HCEC 1CT (cell line): ENCODE data around the gene MAP7D1.
"Not testable (repeated sequence)": the region's sequence is repeated elsewhere in the genome, so short reads cannot be mapped to it uniquely, and the experiment has no call there.

Experiments
- DNase-seq: peaks from one replicate; pipeline ENCODE4 v3.0.0-alpha.2; 2017

The MAP7D1 gene

GRCh38 chr1:36172017-36172747 lies 16.2 kb downstream of the MAP7D1 start:
- DNase-seq = no peak

GRCh38 chr1:36172983-36173382 lies 17.0 kb downstream of the MAP7D1 start:
- peak; percentile 80 for DNase-seq

DNA sequence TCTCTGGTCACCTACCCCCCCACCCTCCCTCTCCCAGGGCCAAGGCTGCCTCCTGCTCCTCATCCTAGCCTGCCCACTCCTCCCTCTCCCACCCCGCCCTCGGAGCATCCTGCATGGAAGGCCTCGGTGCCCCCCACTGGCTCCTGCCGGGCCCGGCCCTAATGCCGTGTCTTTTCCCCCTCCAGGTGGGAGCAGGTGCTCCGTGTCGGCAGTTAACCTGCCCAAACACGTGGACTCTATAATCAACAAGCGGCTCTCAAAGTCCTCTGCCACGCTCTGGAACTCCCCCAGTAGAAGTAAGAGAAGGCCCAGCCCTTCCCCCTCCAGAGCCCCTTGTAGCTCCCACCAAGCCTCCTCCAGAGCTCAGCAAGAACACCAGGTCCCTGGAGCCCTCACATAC lies 18.8 kb downstream of the MAP7D1 start:
- DNase-seq = no peak

- no peak for DNase-seq
These were observed 19.5 kb downstream of the MAP7D1 start for GRCh38 chr1:36175137-36176095.

DNA sequence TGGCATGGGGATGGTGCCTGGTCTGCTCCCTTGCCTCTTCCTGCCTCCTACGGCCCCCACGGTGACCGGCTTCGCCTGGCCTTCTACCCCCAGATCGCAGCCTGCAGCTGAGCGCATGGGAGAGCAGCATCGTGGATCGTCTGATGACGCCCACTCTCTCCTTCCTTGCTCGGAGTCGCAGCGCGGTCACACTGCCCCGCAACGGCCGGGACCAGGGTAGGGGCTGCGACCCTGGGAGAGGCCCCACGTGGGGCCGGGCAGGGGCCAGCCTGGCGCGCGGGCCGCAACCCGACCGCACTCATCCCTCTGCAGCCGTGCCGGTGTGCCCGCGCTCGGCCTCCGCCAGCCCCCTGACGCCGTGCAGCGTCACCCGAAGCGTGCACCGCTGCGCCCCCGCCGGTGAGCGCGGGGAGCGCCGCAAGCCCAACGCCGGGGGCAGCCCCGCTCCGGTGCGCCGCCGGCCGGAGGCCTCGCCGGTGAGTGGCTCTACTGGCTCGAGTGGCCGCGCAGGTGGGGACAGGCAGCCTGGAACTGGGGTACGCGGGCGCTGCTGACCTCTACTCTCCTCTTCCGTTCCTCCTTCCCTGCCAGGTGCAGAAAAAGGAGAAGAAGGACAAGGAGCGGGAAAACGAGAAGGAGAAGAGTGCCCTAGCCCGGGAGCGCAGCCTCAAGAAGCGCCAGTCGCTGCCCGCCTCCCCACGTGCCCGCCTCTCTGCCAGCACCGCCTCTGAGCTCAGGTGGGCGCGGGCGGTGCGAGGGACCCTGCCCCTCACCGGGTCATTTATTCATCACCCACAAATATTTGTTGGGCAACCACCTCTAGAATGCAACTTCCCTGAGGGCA lies 20.4 kb downstream of the MAP7D1 start:
- DNase-seq = no peak

DNA sequence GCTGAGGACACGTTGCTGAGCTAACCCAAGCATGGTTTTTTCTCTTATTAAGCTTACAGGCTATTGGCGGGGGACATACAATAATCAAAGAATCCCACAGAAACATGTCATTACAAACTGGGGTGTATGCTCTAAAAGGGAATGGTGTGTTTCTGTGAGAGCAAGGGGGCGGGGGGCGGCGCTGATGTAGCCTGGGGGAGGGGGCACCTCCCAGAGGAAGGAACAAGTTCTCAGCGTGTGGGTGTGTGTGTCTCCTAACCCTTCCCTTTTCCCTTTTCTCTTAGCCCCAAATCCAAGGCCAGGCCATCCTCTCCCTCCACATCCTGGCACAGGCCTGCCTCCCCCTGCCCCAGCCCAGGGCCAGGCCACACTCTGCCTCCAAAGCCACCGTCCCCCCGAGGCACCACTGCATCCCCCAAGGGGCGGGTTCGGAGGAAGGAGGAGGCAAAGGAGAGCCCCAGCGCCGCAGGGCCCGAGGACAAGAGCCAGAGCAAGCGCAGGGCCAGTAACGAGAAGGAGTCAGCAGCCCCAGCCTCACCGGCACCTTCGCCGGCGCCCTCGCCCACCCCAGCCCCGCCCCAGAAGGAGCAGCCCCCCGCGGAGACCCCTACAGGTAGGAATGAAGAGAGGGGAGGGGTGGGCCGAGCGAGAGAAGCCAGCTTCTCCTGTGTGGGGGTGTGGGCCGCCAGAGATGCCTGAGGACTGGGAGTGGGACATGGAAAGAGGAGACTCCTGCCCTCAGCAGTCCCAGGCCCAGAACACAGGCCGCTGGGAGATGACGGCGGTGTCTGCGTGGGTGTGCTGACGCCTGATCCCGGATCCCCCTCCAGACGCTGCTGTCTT lies 21.9 kb downstream of the MAP7D1 start:
- DNase-seq = no peak

DNA sequence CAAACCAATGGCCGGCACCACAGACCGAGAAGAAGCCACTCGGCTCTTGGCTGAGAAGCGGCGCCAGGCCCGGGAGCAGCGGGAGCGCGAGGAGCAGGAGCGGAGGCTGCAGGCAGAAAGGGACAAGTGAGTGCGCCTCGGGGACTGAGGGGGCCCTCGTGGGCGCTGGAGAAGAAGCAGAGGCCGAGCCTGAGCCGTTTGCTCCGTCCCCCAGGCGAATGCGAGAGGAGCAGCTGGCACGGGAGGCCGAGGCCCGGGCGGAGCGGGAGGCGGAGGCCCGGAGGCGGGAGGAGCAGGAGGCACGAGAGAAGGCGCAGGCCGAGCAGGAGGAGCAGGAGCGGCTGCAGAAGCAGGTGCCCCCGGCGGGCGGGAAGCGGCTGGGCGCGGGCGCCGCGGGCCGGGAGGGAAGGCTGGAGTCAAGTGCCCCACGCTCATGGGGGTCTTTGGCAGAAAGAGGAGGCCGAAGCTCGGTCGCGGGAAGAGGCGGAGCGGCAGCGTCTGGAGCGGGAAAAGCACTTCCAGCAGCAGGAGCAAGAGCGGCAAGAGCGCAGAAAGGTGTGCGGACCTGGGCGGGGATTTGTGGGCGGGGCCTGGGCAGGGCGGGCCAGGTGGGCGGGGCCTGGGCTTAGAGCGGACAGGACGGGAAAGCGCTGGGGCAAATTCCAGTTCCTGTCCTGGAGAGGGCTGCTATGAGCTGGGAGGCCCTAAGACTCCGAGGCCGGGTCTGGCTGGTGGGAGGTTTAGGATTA lies 22.7 kb downstream of the MAP7D1 start:
- DNase-seq = no peak

DNA sequence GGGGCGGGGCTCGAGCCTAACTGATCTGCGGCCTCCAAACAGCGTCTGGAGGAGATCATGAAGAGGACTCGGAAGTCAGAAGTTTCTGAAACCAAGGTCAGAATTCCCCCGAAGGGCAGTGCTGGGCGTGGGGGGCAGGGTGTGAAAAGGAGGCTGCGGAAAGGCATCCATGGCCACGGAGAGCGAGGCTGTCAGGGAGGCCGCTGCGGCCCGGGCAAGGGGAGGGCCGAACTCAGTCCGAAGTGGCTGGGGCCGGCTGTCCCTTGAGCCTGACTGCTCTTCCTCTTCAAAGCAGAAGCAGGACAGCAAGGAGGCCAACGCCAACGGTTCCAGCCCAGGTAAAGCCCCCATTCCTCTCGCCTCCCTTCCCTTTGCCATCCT lies 23.2 kb downstream of the MAP7D1 start:
- no peak for DNase-seq

GRCh38 chr1:36182734-36183133 lies 26.8 kb downstream of the MAP7D1 start:
- DNase-seq = no peak

DNA sequence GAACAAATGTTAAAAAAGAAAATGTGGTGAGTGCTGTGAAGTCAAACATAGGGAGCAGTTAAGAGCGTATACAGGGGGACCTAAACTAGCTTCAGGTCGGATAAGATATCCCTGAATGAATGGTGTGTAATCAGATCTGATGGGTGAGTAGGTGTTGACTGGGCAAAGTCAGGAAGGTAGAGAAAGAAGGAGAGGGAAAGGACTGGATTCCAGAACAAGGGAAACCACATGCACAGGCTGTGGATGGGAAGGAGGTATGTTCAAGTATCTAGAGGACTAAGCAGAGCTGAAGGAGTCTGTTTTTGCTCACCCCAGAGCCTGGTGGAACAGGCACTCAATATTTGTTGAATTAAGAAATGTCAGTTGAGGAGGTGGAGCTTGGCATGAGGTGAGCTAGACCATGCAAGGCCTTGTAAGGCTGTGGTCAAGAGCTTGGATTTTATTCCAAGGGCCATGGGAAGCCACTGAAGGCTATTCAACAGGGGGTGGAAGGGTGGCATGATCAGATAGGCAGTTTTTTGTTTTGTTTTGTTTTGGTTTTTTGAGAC lies 27.4 kb downstream of the MAP7D1 start:
- no peak for DNase-seq

DNA sequence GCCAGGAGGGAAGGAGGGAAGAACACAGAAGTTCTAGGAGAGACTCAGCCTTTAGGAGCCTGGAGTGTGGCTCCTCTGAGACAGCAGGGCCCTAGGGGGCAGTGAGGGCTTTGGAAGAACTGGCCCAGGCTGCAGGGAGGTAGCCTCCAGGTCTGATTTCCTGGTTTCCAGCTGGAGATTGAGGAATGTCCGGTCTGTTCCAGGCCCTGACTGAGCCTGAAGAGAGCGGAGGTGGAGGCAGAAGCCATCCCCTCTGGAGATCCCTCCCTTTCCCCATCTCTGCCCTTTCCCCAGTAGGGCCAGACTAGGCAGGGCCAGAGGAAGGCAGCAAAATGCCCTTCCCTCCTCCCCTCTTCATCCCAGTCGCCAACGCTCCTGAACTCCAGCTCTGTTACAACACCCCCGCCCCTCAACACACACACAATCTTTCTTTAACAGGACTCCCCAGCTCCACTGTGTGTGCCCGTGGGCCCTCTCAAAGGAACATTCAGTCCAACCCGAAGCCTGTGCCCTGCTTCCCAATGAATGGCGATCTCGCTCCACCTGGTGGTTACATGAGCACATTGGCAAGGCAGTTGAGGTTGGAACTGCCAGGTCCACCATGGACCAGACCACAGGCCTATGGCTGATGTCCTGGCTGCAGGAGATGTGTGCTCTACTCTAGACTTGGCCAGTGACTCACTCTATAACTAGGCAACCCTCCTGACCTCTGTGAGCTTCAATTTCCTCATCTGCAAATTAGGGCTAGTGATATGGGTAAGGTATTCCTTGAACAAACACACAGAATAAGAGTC lies 32.0 kb downstream of the MAP7D1 start:
- DNase-seq = peak; percentile 87

- DNase-seq = not testable (repeated sequence)
These were observed 40.8 kb downstream of the MAP7D1 start for GRCh38 chr1:36196805-36197204.

- DNase-seq = no peak
These were observed 42.7 kb downstream of the MAP7D1 start for GRCh38 chr1:36198641-36199040.

DNA sequence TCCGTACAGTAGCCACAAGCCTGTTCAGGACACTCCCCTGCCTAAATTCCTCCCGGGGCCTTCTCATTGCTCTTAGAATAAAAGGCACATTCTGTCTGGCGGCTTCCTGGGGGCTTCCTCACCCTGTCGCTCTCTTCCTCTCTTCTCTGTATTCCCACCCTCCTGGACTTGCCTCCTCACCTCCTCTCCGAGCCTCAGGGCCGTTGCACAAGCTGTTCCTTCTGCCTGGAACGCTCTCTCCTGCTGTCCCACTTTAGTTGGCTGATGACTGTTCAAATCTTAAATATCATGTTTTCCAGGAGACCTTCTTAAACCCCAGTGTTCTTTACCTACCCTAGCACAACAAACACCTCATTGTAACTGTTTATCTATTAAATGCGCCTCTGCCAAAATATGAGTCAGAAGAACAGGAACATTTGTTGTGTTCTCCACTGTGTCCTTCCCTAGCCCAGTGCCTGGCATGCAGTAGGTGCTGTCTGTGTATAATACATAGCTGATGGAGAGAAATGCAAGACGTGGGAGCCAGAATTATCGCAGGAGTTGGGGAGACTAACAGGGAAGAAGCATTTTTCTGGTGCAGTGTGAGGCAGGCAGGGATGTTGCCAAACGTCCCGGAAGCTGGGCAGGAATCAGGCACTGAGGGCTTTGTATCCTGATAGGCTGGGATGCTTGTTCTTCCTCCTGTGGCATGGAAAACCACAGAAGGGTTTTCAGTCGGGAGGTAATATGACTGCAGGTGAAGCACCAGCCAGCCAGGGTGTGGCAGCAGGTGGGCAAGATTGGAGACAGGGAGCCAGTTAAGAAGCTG lies 44.2 kb downstream of the MAP7D1 start:
- DNase-seq = no peak

DNA sequence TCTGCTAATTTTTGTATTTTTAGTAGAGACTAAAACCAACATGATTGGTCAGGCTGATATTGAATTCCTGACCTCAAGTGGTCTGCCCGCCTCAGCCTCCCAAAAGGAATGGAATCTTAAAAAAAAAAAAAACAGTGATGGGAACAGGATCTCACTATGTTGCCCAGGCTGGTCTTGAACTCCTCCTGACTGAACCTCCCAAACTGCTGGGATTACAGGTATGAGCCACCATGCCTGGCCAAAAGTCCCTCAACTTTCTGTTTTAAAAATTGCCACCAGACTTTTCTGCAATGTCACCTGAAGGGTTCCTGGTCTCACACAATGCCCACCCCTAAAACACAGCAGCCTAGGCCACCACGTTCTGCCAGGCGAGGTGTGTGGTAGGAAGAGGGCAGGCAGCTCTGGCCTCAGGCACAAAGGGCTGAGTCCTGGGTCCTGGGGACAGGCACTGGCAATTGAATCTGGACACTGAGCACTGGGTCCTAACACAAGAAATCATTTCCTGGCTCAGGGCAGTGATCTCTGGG lies 47.1 kb downstream of the MAP7D1 start:
- DNase-seq = no peak

DNA sequence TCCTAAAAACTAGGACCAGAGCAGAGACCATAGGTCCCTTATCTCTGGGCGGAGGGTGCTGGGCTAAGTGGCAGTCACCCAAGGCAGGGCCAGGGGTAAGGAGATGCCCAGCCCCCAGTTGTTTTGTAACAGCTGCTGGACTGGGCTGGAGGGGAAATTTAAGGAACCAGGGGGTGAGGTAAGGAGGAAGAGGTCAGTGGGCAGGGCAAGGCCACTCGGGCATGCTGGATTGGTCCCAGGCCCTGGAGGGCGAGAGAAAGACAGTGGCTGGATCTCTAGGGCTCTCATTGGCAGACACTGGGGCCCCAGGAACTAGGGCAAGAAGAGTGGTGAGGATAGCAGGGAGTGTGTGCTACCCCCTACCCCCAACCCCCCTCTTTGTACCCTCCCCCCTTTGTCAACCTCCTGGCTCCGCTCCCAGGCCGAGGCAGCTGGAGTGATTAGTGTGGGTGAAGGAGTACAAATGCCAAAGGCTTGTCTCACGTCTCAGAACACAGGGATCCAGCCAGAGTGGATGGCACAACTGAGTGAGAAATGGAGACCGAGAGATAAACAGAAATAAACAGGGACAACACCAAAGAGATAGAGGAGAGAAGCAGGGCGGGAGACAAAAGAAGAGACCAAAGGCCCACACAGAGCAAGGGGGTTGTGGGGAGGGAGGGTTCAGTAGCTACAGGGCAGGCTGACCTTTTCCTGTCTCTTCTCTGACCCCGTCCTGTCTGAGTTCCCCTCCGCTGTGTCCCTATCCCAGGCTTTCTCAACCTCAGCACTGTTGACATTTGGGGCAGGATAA lies 47.8 kb downstream of the MAP7D1 start:
- DNase-seq = peak; percentile 55

DNA sequence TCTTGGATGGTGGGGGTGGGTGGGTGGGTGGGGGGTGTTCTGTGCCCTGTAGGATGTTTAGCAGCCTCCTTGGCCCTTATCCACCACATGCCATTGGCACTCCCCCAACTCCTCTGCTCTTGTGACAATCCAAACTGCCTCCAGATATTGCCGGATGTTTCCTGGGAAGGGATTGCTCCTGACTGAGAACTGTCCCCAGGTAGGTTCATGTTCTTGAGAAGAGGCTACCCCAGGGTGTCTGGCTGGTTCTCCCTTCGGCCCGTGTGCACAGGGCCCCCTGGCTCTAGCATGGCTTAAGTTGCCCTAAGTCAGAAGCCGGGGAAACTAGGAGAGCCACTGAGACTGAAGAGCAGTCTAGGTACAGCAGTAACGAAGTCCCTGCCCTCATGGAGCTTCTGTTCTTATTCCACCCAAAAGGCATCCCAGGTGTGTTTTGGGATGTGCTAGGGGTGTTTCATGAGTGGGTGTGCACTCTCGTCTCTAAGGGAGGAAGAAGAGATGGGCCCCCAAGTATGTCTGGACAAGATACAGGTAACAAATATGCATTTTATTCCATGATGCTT lies 48.5 kb downstream of the MAP7D1 start:
- DNase-seq = no peak

DNA sequence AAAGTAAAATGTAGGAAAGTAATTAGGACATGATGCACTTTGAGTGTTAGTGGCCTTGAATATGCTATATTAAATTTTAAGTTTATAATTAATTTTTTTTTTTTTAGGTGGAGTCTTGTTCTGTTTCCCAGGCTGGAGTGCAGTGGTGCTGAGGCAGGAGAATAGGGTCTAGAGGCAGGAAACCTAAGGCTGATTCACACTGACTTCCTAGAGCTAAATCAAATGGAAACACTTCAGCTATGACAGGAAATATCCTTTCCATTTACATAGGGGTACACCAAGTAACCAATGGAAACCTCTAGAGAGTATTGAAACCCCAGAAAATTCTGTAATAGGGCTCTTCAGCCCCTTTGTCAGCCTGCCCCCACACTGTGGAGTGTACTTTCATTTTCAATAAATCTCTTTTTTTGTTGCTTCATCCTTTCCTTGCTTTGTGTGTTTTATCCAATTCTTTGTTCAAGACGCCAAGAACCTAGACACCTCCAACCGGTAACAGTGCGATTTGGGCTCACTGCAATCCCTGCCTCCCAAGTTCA lies 50.4 kb downstream of the MAP7D1 start:
- DNase-seq = no peak
